ENCODE results near the gene UNC119.

The UNC119 gene

DNA sequence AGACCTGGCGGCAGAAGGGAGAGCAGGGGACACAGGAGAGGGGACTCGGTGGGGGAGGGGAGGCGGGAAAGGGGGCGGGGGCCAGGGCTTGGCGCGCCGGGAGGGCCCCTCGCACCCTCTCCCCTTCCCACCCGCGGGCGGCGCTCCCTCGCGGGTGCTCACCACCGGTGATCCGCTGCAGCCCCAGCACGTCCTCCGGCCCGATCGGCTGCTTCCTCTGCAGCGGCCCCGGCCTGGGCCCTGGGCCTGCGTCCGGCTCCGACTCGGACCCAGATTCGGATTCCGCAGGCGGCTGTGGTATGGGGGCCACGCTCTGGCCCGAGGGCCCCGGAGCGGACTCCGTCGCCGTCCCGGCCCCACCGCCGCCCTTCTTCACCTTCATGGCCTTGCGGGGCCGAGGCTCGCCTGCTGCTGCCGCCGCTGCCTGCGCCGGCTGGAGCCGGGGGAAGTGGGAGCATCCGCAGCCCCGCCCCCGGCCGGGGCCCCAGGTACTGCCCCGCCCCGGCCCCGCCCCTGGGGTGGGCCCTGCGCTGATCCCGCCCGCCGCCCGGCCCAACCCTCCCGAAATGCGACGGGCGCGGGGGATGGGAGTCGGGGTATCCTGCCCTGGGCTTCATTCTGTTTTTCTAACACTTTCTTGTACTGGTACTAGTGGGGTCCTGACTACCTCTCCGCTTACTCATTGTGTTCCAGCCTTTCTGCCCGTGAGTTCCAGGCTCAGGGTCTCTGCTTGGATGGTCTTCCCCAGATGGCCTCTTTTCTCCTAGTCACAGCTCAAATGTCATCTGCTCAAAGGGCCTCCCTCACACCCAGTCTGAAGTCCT lies at the start of gene UNC119:
Gene UNC119 (minus strand): TSS at position 449 of the 824 bp plus-strand sequence. CDS start 67 bp downstream, at position 382.
- H3K4me1 Mint-ChIP-seq (ENCODE audit: low read depth): peaks cover 46% of the 10 kb centered on the region
- peak within 1 kb of the TSS; percentile 90 for H3K4me3 Mint-ChIP-seq
- H3K27ac Mint-ChIP-seq: peak within 1 kb of the TSS; percentile 43
- H3K9me3 Mint-ChIP-seq (ENCODE audit: low read depth): no peaks in the 10 kb centered on the region
- peaks cover 8% of the 10 kb centered on the region for H3K36me3 Mint-ChIP-seq
- H3K27me3 Mint-ChIP-seq: no peaks in the 10 kb centered on the region

DNA sequence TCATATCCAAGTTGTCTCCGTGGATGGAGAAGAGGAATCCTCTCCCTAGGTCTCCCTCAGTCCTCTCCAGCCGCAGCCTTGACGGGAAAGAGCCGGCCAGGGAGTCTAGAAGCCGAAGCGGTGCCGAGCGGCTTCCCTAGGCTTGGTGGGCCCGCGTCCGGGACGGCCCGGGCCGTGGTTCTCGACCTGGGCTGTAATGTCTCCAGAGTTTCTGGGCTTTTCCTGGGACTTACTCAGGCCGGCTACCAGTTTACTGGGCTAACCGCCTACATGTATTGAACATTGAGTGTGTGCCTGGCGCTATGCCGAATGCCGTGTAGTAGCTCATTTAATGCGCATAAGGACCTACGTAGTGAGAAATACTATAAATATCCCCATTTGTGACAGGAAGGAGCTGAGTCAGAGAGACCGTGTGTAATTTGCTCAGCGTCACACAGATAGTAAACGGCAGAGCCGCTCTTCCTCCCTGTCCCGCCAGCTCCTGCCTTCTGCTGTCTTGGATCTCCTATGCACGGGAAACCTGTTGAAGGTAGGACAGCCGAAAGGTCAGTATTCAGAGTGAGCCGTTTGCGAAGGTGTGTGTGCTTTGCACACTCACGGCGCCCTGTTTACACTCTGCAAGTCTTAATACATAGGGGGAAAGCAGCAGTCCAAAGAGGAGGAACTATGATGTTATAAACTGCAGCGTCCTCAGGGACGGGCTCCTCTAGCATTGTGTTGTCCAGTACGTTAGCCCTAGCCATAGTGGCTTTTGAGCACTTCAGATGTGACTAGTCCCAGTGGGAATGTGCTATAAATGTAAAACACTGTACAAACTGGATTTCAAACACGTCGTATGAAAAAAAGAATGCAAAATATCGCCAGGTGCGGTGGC lies 47.1 kb upstream of the UNC119 start:
- Mint-ChIP-seq H3K27me3 (no peaks in the 10 kb centered on the region), H3K36me3 (no peaks in the 10 kb centered on the region)

DNA sequence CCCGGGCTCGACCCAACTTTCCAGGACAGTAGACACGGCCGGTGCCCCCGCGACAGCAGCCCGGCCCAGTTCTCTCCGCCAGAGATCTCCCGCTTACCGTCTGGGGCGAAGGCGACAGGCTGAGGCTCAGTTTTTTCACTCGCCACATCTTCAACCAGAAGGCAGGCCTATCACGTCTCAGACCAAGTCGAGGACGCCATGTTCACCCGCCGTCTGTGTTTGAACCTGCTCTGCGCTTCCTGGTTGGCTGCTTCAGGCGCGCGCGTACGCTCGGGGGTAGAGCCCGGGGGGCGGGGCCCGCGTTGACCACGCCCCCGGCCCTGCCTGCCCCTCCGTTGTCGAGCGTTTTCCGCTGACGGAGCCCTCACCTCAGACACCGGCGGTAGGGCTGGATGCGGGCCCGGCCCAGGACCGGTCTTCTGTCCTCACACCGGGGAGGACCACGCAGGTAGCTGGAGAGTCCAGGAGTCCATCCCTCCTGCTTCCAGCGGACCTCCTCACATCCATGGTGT lies 46.4 kb upstream of the UNC119 start, which contains the start of gene SPAG5:
Gene SPAG5 (minus strand): TSS at position 227 of the 512 bp plus-strand sequence. CDS start 79 bp downstream, at position 148.
- peaks cover 23% of the 10 kb centered on the region for H3K4me1 Mint-ChIP-seq (ENCODE audit: low read depth)

More for the DNA sequence above, 47.1 kb upstream of the UNC119 start:
- Mint-ChIP-seq H3K27ac (peak overlapping the region; percentile 97), H3K9me3 (ENCODE audit: low read depth) (no peaks in the 10 kb centered on the region), H3K4me3 (peak overlapping the region; percentile 97), H3K4me1 (ENCODE audit: low read depth) (peaks cover 23% of the 10 kb centered on the region)

DNA sequence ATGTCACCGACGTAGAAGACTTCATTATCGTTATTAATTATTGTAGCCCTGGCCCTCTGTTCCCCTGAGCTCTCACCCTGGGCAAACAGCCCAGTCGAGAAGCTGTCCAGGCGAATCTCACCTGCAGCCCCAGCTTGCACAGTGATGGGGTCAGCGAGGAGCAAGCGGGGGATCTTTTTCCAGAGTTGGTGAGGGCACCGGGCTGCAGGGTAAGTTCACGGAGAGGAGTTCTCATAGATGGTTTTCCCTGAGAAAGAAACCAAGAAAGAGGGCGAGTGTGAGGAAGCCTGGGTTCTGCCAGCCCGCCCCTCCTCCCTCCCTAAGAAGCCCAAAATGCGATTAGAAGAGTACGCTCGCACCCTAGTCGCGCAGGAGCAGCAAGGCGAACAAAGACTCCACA lies 46.0 kb upstream of the UNC119 start:
- Mint-ChIP-seq H3K27me3 (no peaks in the 10 kb centered on the region), H3K4me3 (peak overlapping the region; percentile 97), H3K9me3 (ENCODE audit: low read depth) (no peaks in the 10 kb centered on the region), H3K27ac (peak overlapping the region; percentile 97), H3K4me1 (ENCODE audit: low read depth) (peaks cover 23% of the 10 kb centered on the region), H3K36me3 (no peaks in the 10 kb centered on the region)

More for the DNA sequence above, 46.4 kb upstream of the UNC119 start, which contains the start of gene SPAG5:
- Mint-ChIP-seq H3K9me3 (ENCODE audit: low read depth) (no peaks in the 10 kb centered on the region), H3K36me3 (no peaks in the 10 kb centered on the region), H3K27ac (peak within 1 kb of the TSS; percentile 97), H3K4me3 (peak within 1 kb of the TSS; percentile 97), H3K27me3 (no peaks in the 10 kb centered on the region)

DNA sequence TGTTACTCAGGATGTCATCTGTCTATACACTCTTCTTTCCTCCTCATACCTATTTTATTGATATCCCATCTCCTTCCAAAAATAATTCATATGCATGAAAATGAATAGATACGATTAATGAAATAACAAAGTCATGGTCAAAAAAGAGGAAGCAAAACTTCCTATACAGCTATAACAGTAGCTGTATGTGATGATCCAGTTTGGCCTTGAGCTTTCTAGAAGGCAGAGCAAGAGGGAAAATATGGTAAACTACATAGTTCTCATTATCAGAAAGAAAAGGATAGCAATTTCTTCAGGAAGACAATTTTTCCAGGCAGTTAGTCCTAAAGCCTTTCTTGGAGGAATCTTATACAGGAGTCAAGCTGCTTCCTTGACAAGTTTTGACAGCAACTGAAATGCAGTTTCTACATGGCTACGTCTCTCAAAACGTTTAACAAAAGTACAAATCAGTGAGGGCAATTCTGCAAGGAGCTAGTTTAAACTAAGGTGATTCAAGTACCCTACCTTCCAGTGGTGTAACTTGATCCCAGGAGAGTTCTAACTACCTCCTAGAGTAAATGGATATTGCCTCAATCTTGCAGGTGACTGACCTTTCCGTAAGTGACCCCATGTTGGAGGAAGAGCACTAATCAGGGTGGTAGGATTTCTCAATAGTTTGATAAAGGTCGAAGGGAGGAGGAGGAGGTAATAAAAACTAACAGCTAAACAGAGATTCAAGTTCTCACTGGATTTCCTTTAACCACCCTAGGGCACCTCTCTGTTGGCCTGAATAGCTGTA lies 45.4 kb upstream of the UNC119 start:
- no peaks in the 10 kb centered on the region for H3K9me3 Mint-ChIP-seq (ENCODE audit: low read depth)
- peaks cover 23% of the 10 kb centered on the region for H3K4me1 Mint-ChIP-seq (ENCODE audit: low read depth)
- peak overlapping the region; percentile 54 for H3K27ac Mint-ChIP-seq
- no peaks in the 10 kb centered on the region for H3K36me3 Mint-ChIP-seq
- peak overlapping the region; percentile 97 for H3K4me3 Mint-ChIP-seq
- H3K27me3 Mint-ChIP-seq: no peaks in the 10 kb centered on the region

DNA sequence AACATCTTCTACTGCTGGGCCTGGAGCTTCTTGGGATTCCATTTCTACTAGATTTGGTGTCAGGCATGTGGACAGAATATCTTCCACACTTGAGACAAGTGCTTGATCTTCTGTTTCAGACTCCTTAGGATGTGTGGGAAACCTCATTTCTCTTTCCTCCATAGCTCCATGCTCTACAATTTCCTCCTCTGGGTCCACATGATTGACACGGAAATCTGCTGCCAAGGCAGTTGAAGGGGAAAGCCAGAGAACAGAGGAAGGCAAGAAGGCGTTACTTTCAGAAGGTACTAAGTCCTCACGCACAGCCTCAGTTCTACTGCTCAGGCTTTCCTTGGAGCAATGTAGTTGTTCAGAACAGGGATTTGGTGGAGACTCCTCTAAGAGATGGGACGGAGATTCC lies 39.8 kb upstream of the UNC119 start:
- peaks cover under 1% of the 10 kb centered on the region for H3K4me1 Mint-ChIP-seq (ENCODE audit: low read depth)
- no peak overlapping the region for H3K4me3 Mint-ChIP-seq
- H3K9me3 Mint-ChIP-seq (ENCODE audit: low read depth): no peaks in the 10 kb centered on the region
- H3K27ac Mint-ChIP-seq: no peak overlapping the region
- H3K36me3 Mint-ChIP-seq: peaks cover 7% of the 10 kb centered on the region
- no peaks in the 10 kb centered on the region for H3K27me3 Mint-ChIP-seq

DNA sequence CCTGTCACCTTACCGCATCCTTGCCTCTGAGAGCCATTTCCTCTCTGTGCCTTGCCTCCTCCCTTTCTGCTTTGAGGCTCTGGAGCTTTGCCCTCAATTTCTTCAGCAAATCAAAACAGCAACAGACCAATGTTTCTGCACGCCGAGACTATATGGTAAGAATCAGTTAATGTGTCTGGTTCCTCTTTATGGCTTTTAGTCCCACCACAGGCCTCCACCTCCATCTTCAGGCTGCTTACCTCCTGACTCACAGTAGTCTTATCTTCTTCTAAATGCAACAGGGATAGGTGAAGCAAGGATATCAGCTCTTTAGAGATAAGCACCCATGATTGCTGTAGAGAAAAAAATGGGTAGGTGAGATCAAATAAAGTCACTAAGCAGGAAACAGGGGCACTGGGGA lies 33.4 kb upstream of the UNC119 start:
- Mint-ChIP-seq H3K36me3 (peaks cover 8% of the 10 kb centered on the region), H3K27ac (peak overlapping the region; percentile 23), H3K27me3 (no peaks in the 10 kb centered on the region), H3K4me3 (no peak overlapping the region), H3K9me3 (ENCODE audit: low read depth) (no peaks in the 10 kb centered on the region), H3K4me1 (ENCODE audit: low read depth) (no peaks in the 10 kb centered on the region)

DNA sequence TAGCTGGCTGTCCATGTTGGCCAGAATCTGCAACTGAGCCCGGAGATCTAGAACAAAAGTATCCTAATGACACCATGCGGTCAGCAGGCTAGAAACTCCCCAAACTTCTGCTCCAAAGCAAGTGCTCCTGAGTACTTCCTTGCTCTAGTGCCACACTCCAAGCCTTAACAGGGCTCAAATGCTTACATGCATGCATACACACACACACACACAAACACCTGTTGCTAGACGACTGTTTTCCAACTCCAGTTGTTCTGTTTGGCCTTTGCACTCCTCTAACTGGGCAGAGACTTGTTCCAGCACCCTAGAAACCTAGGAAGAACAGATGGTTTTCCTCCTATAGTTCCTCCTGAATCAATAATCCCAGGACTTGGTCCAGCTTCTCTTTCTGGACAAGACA lies 32.0 kb upstream of the UNC119 start:
- Mint-ChIP-seq H3K4me3 (no peak overlapping the region), H3K36me3 (peaks cover 8% of the 10 kb centered on the region)

DNA sequence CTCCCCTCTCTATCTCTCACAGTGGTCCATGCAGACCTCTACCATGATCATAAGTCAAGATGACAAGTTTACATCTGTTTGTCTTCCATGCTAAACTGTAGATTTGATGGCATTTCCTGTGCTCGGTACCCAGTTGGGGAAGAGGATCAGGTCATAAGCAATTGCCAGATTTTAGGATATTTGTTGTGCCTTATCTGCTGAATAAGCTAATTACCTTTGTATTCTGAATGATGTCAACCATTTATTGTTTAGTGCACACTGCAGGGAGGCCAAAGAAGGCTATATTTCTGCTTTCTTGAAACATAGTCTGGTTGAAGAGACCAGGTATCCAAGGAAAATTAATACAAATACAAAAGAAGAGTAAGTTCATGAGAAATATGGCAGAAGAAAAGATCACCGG lies 30.1 kb upstream of the UNC119 start:
- H3K9me3 Mint-ChIP-seq (ENCODE audit: low read depth): no peaks in the 10 kb centered on the region
- H3K27me3 Mint-ChIP-seq: no peaks in the 10 kb centered on the region
- H3K36me3 Mint-ChIP-seq: peaks cover 3% of the 10 kb centered on the region

More for the DNA sequence above, 32.0 kb upstream of the UNC119 start:
- Mint-ChIP-seq H3K27me3 (no peaks in the 10 kb centered on the region), H3K9me3 (ENCODE audit: low read depth) (no peaks in the 10 kb centered on the region), H3K4me1 (ENCODE audit: low read depth) (no peaks in the 10 kb centered on the region), H3K27ac (no peak overlapping the region)

DNA sequence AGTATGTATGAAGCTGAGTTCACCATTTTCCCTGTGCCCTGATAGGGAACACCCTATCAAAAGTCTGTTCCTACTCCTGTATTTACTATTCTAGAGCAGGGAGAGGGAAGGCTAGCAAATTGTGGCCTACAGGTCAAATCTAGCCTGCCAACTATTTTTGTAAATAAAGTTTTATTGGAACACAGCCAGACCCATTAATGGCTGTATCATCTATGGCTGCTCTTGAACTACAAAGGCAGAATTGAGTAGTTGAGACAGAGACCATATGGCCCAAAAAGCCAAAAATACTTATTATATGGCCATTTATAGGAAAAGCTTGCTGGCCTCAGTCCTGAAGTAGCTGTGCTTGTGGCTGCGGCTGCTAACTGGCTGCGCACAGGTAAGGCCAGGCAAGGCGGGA lies 28.5 kb upstream of the UNC119 start:
- H3K27me3 Mint-ChIP-seq: no peaks in the 10 kb centered on the region
- no peaks in the 10 kb centered on the region for H3K9me3 Mint-ChIP-seq (ENCODE audit: low read depth)
- H3K36me3 Mint-ChIP-seq: peaks cover 3% of the 10 kb centered on the region
- no peak overlapping the region for H3K4me3 Mint-ChIP-seq
- H3K27ac Mint-ChIP-seq: no peak overlapping the region
- peaks cover 13% of the 10 kb centered on the region for H3K4me1 Mint-ChIP-seq (ENCODE audit: low read depth)

More for the DNA sequence above, 30.1 kb upstream of the UNC119 start:
- Mint-ChIP-seq H3K4me1 (ENCODE audit: low read depth) (no peaks in the 10 kb centered on the region), H3K27ac (no peak overlapping the region), H3K4me3 (no peak overlapping the region)

DNA sequence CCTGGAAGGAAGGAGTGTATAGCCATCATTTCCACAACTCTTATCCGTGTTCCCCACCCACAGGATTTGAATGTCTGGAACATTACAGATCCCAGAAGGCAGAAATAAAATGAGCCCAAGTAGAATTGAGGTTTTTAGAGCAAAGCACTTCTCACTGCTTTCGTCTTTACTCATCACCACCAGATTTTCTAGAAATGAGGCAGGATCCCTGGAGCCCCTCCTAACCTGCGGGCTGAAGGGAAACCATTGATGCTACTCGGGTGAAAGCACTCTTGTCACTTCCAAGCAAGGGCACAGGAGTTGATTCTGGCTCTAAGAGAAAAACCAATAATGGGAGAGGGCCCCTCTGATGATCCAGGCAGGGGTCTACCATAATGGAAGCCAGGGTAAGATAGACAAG lies 27.1 kb upstream of the UNC119 start:
- Mint-ChIP-seq H3K9me3 (ENCODE audit: low read depth) (no peaks in the 10 kb centered on the region), H3K27ac (no peak overlapping the region), H3K4me1 (ENCODE audit: low read depth) (peaks cover 16% of the 10 kb centered on the region), H3K27me3 (no peaks in the 10 kb centered on the region), H3K36me3 (no peaks in the 10 kb centered on the region), H3K4me3 (no peak overlapping the region)

DNA sequence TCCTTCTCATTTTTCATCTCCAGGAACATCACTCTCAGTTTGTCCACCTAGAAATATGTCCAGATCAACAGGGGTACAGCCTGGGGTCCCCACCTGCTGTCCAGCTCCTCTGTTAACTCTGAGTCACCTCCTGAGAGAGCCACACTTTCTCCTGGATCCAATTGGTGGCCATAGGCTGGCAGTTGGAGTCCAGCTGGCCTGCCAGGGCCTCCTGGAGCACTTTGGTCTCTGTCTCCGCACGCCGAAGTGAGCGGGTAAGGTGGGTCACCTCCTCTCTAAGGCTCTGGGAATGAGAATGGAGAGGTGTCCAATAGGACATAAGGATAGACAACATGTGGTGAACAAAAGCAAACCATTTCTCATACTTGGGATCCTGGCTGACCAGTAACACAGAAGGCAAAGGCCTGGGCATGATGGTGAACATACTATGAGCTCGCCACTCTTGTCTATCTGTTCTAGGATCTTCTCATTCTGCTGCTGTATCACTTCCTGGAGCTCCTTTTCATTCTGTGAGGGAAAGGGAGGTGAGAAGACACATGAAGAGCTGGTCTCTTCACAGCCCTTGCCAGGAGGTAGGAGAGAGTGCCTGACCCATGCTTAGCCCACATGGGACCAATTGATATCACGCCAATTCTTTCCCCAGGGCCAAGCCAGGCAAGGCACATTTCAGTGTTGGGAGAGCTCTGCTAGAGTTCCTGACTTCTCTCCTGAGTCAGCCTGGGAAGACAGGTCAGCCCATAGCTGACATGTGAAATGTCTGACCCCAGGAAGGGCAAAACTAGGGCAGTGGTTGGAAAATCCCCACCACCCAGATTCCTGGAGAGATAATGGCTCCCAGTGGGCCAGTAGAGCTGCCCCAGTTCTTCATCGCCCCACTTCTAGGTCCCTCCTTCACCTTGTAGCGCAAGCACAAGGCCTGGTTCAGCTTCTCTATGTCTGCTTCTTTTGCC lies 26.1 kb upstream of the UNC119 start:
- no peak overlapping the region for H3K4me3 Mint-ChIP-seq
- no peaks in the 10 kb centered on the region for H3K9me3 Mint-ChIP-seq (ENCODE audit: low read depth)
- H3K36me3 Mint-ChIP-seq: no peaks in the 10 kb centered on the region
- H3K27me3 Mint-ChIP-seq: no peaks in the 10 kb centered on the region
- H3K4me1 Mint-ChIP-seq (ENCODE audit: low read depth): peaks cover 16% of the 10 kb centered on the region
- no peak overlapping the region for H3K27ac Mint-ChIP-seq

DNA sequence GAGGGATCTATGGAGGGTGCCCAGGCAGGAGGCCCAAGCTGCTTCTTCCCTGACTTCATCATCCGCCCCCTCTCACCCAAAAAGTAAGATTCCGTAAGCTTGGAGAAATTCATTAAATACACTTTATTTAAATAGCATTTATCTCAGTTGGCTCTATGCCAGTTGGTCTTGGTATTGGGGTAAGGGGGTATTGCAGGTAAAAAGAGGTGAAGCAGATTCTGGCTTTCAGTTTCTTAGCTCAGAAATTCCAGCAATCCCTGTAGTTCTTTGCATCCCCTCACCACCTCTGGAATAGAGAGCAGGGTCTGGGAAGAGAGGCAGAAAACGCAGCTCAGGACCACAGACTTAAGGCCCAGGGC lies 25.0 kb upstream of the UNC119 start:
- Mint-ChIP-seq H3K9me3 (ENCODE audit: low read depth) (no peaks in the 10 kb centered on the region), H3K4me1 (ENCODE audit: low read depth) (peaks cover 25% of the 10 kb centered on the region), H3K27me3 (no peaks in the 10 kb centered on the region), H3K27ac (no peak overlapping the region), H3K36me3 (no peaks in the 10 kb centered on the region), H3K4me3 (no peak overlapping the region)
